K562 (cell line): ENCODE data around the gene RABGAP1. TPM values are rescaled to one million over a fixed set of nuclear protein-coding genes. Genes with fewer than 3 reads are reported as not detected.

ENCODE experiments used
- ATAC-seq: fragments of 200-7000 bp; cut with Tn5 transposase; 3 replicates; pipeline ENCODE4 v1.9.1; 2020; ENCODE audit warnings: moderate library complexity
- BruUV-seq: library from RNA; stranded (reverse); fragments of 400-500 nt; replicated peaks from 2 replicates; lab custom pipeline; 2021; lab: Mats Ljungman, UMichigan
- CTCF ChIA-PET: fragments of 300-600 bp; formaldehyde crosslinking; extraction: SDS; loops from one replicate; lab custom pipeline; 2021; ENCODE audit warnings: low intra/inter-chr PET ratio; lab: Yijun Ruan, JAX
- POLR2A ChIA-PET: fragments of 300-600, 350-650 bp; sonication (Branson Sonifier 250); formaldehyde crosslinking; extraction: SDS; loops from one replicate; lab custom pipeline; 2021; ENCODE audit warnings: antibody characterized with exemption, inconsistent platforms; lab: Yijun Ruan, JAX
- DNase-seq, 4 experiments: peaks; one replicate each; pipeline versions ENCODE4 v3.0.0 to v3.0.0-alpha.2; 2011 to 2018; ENCODE audit warnings: low spot score in 3 of 4, mixed read lengths in 3 of 4; ENCODE audit errors: extremely low read depth in 1 of 4
- FAIRE-seq: peaks from 2 replicates; lab custom pipeline; 2011; peaks lifted over from hg19 to GRCh38; lab: Jason Lieb, UNC
- H2AFZ ChIP-seq: 2 replicates; pipeline ENCODE4 v1.6.0; 2011; ENCODE audit warnings: low read depth, low read length, control low read depth, inconsistent platforms
- H3K27ac ChIP-seq: fragments of 200-600 bp; 3 replicates; pipeline ENCODE4 v1.8.0; 2011; ENCODE audit warnings: low read depth, mild to moderate bottlenecking, control low read depth, inconsistent platforms, low read length, moderate library complexity, mixed read lengths; ENCODE audit errors: extremely low read depth
- H3K27me3 ChIP-seq, 2 experiments: fragments of 300-600 bp in 1 of 2; 2 replicates in 1 of 2; 3 replicates in 1 of 2; pipeline versions ENCODE4 v1.6.0 to v1.8.0; 2011; ENCODE audit warnings: inconsistent platforms in 2 of 2, low read length in 2 of 2, mild to moderate bottlenecking in 1 of 2, mixed read lengths in 1 of 2, moderate library complexity in 1 of 2; ENCODE audit not compliant: control insufficient read depth in 2 of 2, insufficient read depth in 2 of 2
- H3K36me3 ChIP-seq: fragments of 300-600 bp; 3 replicates; pipeline ENCODE4 v1.8.0; 2011; ENCODE audit warnings: mild to moderate bottlenecking, low read length, inconsistent platforms; ENCODE audit not compliant: control insufficient read depth, insufficient read depth
- H3K4me1 ChIP-seq, 2 experiments: fragments of 200-600 bp in 1 of 2; replicated peaks in 1 of 2; 2 replicates in 1 of 2; 3 replicates in 1 of 2; pipeline versions ENCODE4 v1.5.1 to v1.8.0; 2011; ENCODE audit warnings: inconsistent platforms in 2 of 2, low read length in 2 of 2, mild to moderate bottlenecking in 1 of 2, mixed read lengths in 1 of 2, moderate library complexity in 1 of 2; ENCODE audit not compliant: control insufficient read depth in 2 of 2, insufficient read depth in 2 of 2
- H3K4me2 ChIP-seq: 2 replicates; pipeline ENCODE4 v1.6.1; 2011; ENCODE audit warnings: low read length, control low read depth, inconsistent platforms, mixed read lengths; ENCODE audit not compliant: insufficient read depth
- H3K4me3 ChIP-seq: fragments of 200-600 bp; sonication (generic), shearing (Covaris generic); 2 replicates; pipeline ENCODE4 v1.5.1; 2016; ENCODE audit warnings: control low read depth, inconsistent platforms
- H3K79me2 ChIP-seq: fragments of 200-600 bp; 3 replicates; pipeline ENCODE4 v1.8.0; 2011; ENCODE audit warnings: low read length, inconsistent platforms; ENCODE audit not compliant: control insufficient read depth, insufficient read depth
- H3K9ac ChIP-seq, 2 experiments: 2 replicates each; pipeline versions ENCODE4 v1.6.0 to v1.6.1; 2011; ENCODE audit warnings: low read depth in 2 of 2, low read length in 2 of 2, control low read depth in 1 of 2, inconsistent platforms in 1 of 2, mild to moderate bottlenecking in 1 of 2, mixed read lengths in 1 of 2; ENCODE audit not compliant: insufficient read depth in 1 of 2
- H3K9me1 ChIP-seq: one replicate; pipeline ENCODE4 v1.6.0; 2011; ENCODE audit warnings: inconsistent platforms, mild to moderate bottlenecking, low read length, moderate library complexity; ENCODE audit not compliant: control insufficient read depth, insufficient read depth
- H3K9me3 ChIP-seq: replicated peaks from 2 replicates; pipeline ENCODE4 v1.5.1; 2011; ENCODE audit warnings: low read depth, low read length, inconsistent platforms; ENCODE audit not compliant: control insufficient read depth, insufficient read depth
- H4K20me1 ChIP-seq: replicated peaks from 2 replicates; pipeline ENCODE4 v1.6.1; 2011; ENCODE audit warnings: low read length, inconsistent platforms, mixed read lengths; ENCODE audit not compliant: control insufficient read depth, insufficient read depth
- CEBPB ChIP-seq: fragments of 450-650 bp; IDR thresholded peaks from 2 replicates; pipeline ENCODE4 v1.6.1; 2016; ENCODE audit warnings: missing genetic modification characterization, missing compliant biosample characterization
- CEBPG ChIP-seq, 3 experiments: fragments of 200-800 bp in 1 of 3; sonication (Bioruptor generic) in 1 of 3; sonication (generic) in 1 of 3; formaldehyde crosslinking in 1 of 3; IDR thresholded peaks in 2 of 3; conservative IDR thresholded peaks in 1 of 3; 2 replicates each; pipeline versions ENCODE4 v1.6.1 to v1.8.0; 2016 to 2022; ENCODE audit warnings: missing compliant biosample characterization in 2 of 3, missing genetic modification characterization in 2 of 3, mild to moderate bottlenecking in 1 of 3, missing genetic modification reagents in 1 of 3
- MTA2 ChIP-seq: fragments of 450-650 bp; IDR thresholded peaks from 2 replicates; pipeline ENCODE4 v1.6.1; 2016; ENCODE audit warnings: low read depth
- NUFIP1 ChIP-seq: fragments of 450-650 bp; IDR thresholded peaks from 2 replicates; pipeline ENCODE4 v1.6.1; 2018; ENCODE audit not compliant: partially characterized antibody
- PCBP1 ChIP-seq: fragments of 200-400 bp; formaldehyde crosslinking; IDR thresholded peaks from 2 replicates; pipeline ENCODE4 v1.6.1; 2018; ENCODE audit warnings: mild to moderate bottlenecking, low read depth, low read length; ENCODE audit not compliant: poor library complexity, severe bottlenecking
- PHB ChIP-seq: fragments of 250-450 bp; sonication (Bioruptor Pico); IDR thresholded peaks from 2 replicates; pipeline ENCODE4 v1.5.0; 2021
- POLR2A ChIP-seq: fragments of 450-650 bp; conservative IDR thresholded peaks from 2 replicates; pipeline ENCODE4 v1.6.1; 2016
- POLR3G ChIP-seq: IDR thresholded peaks from 2 replicates; pipeline ENCODE4 v1.6.1; 2011; ENCODE audit not compliant: insufficient read length, insufficient replicate concordance; ENCODE audit errors: extremely low read depth
- ZNF143 ChIP-seq: sonication (generic); formaldehyde crosslinking; IDR thresholded peaks from 2 replicates; pipeline ENCODE4 v1.9.0; 2022; ENCODE audit warnings: mild to moderate bottlenecking, missing genetic modification reagents
- ZNF311 ChIP-seq: fragments of 250-450 bp; sonication (Bioruptor Pico); IDR thresholded peaks from 2 replicates; pipeline ENCODE4 v1.4.0; 2020; ENCODE audit warnings: mild to moderate bottlenecking, moderate library complexity
- WGBS: fragments of 100-300 bp; shearing (Covaris generic); methylation state at CpG from one replicate; pipeline ENCODE4 v1.1.6; 2016; ENCODE audit warnings: low coverage, mixed read lengths; ENCODE audit not compliant: insufficient coverage; ENCODE audit errors: missing lambda C conversion rate; 5-methylcytosine and 5-hydroxymethylcytosine counted together
- in situ Hi-C: fragments of 300-500 bp; cut with MboI; formaldehyde crosslinking; loops from 4 replicates; pipeline ENCODE4 v1.15.0; 2018; ENCODE audit warnings: inconsistent platforms, mixed read lengths
- intact Hi-C: fragments of 100-400 bp; cut with micrococcal nuclease; formaldehyde crosslinking; loops from 2 replicates; pipeline ENCODE4 v1.14.2; 2022
- polyA plus RNA-seq, 8 experiments: library from polyadenylated mRNA; depleted of rRNA in 4 of 8; stranded (reverse) in 5 of 8; unstranded in 3 of 8; fragments of >200 nt; fragmentation: Nextera tagmentation in 2 of 8; fragmentation: Illumina TruSeq in 1 of 8; extraction: Ambion mirVana in 2 of 8; extraction: Trizol in 1 of 8; gene quantifications; 2 replicates each; pipeline versions ENCODE4 v1.2.1 to v1.2.3, GENCODE V29; 2011 to 2014; ENCODE audit warnings: inconsistent platforms in 1 of 8, missing spikeins in 1 of 8
- total RNA-seq, 7 experiments: library from RNA; depleted of rRNA in 6 of 7; stranded (reverse); fragments of >200 nt in 6 of 7; fragmentation: Illumina TruSeq in 2 of 7; extraction: Trizol in 2 of 7; gene quantifications; 2 replicates each; pipeline versions ENCODE4 v1.2.1 to v1.2.3, GENCODE V29; 2011 to 2021; ENCODE audit warnings: low replicate concordance in 1 of 7
- TF ChIP-seq, protein P1 (sequence below): fragments of 250-450 bp; sonication (Bioruptor Pico); IDR thresholded peaks from 2 replicates; pipeline ENCODE4 v1.5.0; 2022; ENCODE audit warnings: mild to moderate bottlenecking
- TF ChIP-seq, protein P2 (sequence below): sonication (generic); formaldehyde crosslinking; IDR thresholded peaks from 2 replicates; pipeline ENCODE4 v1.8.1; 2022; ENCODE audit warnings: missing genetic modification reagents
- TF ChIP-seq, protein P3 (sequence below): fragments of 250-450 bp; sonication (Bioruptor Pico); IDR thresholded peaks from 2 replicates; pipeline ENCODE4 v1.5.0; 2021; ENCODE audit warnings: mild to moderate bottlenecking, borderline replicate concordance

The RABGAP1 gene
- total and polyA plus RNA-seq, 9 of the 15 experiments (the other 6 are each of a cell fraction or from before 2014, with no cell fraction given) = 1.5 to 22.7 (median 13.1) TPM

GRCh38 chr9:122988141-122988540 lies 47.3 kb downstream of the RABGAP1 start (continued):
- TF ChIP-seq, protein P1, sequence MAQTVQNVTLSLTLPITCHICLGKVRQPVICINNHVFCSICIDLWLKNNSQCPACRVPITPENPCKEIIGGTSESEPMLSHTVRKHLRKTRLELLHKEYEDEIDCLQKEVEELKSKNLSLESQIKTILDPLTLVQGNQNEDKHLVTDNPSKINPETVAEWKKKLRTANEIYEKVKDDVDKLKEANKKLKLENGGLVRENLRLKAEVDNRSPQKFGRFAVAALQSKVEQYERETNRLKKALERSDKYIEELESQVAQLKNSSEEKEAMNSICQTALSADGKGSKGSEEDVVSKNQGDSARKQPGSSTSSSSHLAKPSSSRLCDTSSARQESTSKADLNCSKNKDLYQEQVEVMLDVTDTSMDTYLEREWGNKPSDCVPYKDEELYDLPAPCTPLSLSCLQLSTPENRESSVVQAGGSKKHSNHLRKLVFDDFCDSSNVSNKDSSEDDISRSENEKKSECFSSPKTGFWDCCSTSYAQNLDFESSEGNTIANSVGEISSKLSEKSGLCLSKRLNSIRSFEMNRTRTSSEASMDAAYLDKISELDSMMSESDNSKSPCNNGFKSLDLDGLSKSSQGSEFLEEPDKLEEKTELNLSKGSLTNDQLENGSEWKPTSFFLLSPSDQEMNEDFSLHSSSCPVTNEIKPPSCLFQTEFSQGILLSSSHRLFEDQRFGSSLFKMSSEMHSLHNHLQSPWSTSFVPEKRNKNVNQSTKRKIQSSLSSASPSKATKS = no peak
- TF ChIP-seq, protein P2, sequence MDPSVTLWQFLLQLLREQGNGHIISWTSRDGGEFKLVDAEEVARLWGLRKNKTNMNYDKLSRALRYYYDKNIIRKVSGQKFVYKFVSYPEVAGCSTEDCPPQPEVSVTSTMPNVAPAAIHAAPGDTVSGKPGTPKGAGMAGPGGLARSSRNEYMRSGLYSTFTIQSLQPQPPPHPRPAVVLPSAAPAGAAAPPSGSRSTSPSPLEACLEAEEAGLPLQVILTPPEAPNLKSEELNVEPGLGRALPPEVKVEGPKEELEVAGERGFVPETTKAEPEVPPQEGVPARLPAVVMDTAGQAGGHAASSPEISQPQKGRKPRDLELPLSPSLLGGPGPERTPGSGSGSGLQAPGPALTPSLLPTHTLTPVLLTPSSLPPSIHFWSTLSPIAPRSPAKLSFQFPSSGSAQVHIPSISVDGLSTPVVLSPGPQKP = no peak
- TF ChIP-seq ZNF143 (CRISPR knock-in tag) (no peak), PHB (CRISPR knock-in tag) (no peak), POLR2A (no peak), NUFIP1 (no peak)
- TF ChIP-seq, all 486 proteins: peak for 0

DNA sequence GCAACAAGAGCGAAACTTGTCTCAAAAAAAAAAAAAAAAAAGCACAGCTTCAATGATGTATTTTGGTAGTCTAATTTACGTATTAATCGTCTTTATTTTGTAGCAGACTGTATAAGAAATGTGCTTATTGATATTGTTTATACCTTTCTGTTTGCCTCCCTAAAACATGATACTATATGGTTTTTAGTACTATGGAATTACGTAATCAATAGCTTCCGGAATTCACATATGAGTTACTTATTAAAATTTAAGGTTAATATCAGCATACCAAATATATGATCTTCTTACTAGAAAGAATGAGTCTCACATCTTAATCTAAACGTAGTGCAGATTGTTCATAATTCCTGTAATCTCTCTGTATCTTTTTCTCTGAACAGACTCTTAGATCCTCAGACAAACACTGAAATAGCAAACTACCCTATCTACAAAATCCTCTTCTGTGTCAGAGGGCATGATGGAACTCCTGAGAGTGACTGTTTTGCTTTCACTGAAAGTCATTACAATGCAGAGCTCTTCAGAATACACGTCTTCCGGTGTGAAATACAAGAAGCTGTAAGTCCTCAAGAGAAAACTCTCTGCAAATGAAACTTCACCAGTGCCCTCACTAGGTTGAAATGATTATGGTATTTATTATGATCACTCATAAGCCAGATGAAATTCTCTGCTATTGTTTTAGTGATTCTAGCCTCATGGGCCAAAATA lies 48.3 kb downstream of the RABGAP1 start:
- DNase-seq (no peak), FAIRE-seq (no peak), ATAC-seq (no peak)
- 92% methylated on average over 8 of the region's 8 CpGs for WGBS
- no peak overlapping the region for H3K9ac ChIP-seq
- H3K9me1 ChIP-seq = no peaks in the 10 kb centered on the region
- BruUV-seq = no TSS peak
- H3K9me3 ChIP-seq = no peaks in the 10 kb centered on the region
- no peak overlapping the region for H2AFZ ChIP-seq
- H4K20me1 ChIP-seq = no peaks in the 10 kb centered on the region
- in situ Hi-C loops = loop anchor here (10.0 kb wide), 1 partner anchor 524 kb away; no protein-coding TSS in a partner anchor
- H3K79me2 ChIP-seq = no peaks in the 10 kb centered on the region
- CTCF ChIA-PET = interaction anchor here (0.6 to 0.7 kb wide), 2 partner anchors 19 to 35 kb away, joined by 3 to 4 read pairs; no protein-coding TSS in a partner anchor
- H3K36me3 ChIP-seq = peaks cover 38% of the 10 kb centered on the region; the same call in 1 of the 3 replicates
- H3K27me3 ChIP-seq = no peaks in the 10 kb centered on the region
- H3K4me2 ChIP-seq = no peak overlapping the region
- H3K4me3 ChIP-seq = no peak overlapping the region
- POLR2A ChIA-PET = no interaction called here
- intact Hi-C loops = no loop called here
- no peak overlapping the region for H3K27ac ChIP-seq
- H3K4me1 ChIP-seq = no peaks in the 10 kb centered on the region
- no peak for TF ChIP-seq ZNF311 (CRISPR knock-in tag)
- TF ChIP-seq CEBPG (CRISPR knock-in tag; IDR thresholded peaks at IDR 0.05) = no peak
- TF ChIP-seq CEBPG (tag; conservative IDR thresholded peaks at IDR 0.05 in 1 of 2, IDR thresholded peaks at IDR 0.05 in 1 of 2) = peak; percentile 22 to 68; a peak in 1 of 4 replicates
- no peak for TF ChIP-seq POLR3G
- TF ChIP-seq PCBP1 = no peak
- peak; percentile 64 for TF ChIP-seq CEBPB
- TF ChIP-seq, protein P3, sequence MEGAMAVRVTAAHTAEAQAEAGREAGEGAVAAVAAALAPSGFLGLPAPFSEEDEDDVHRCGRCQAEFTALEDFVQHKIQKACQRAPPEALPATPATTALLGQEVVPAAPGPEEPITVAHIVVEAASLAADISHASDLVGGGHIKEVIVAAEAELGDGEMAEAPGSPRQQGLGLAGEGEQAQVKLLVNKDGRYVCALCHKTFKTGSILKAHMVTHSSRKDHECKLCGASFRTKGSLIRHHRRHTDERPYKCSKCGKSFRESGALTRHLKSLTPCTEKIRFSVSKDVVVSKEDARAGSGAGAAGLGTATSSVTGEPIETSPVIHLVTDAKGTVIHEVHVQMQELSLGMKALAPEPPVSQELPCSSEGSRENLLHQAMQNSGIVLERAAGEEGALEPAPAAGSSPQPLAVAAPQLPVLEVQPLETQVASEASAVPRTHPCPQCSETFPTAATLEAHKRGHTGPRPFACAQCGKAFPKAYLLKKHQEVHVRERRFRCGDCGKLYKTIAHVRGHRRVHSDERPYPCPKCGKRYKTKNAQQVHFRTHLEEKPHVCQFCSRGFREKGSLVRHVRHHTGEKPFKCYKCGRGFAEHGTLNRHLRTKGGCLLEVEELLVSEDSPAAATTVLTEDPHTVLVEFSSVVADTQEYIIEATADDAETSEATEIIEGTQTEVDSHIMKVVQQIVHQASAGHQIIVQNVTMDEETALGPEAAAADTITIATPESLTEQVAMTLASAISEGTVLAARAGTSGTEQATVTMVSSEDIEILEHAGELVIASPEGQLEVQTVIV (CRISPR knock-in tag) = no peak
- TF ChIP-seq MTA2 = no peak
